Measurements from ENCODE around the gene ARMC9.
"Not testable (repeated sequence)": the region's sequence is repeated elsewhere in the genome, so short reads cannot be mapped to it uniquely, and the experiment has no call there.

ARMC9 gene

GRCh38 chr2:231288590-231288989 lies 90.2 kb downstream of the ARMC9 start:
- DNase-seq: no peak

- DNase-seq: no peak
Observed at GRCh38 chr2:231290321-231291015, 92.0 kb downstream of the ARMC9 start.

- no peak for DNase-seq
Observed at GRCh38 chr2:231292472-231293134, 94.2 kb downstream of the ARMC9 start.

DNA sequence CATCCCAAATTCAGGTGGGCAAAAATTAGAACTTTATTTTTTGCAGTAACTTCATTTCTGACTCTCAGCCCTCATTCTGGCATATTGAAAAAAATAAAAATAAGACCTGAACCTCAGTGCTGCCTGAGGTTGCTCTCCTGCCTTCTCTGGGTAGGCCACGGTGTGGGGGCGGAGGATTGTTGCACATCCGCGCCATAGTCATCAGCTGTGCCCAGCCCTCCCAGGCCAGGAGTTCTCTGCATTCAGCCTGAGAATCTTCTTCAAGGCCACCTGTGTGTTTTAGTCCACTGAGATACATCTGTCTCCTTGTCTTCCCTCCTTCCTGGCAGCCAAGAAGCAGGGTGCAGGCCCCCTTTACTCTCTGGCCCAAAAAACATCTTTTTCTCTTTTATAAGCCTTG lies 94.7 kb downstream of the ARMC9 start:
- DNase-seq: no peak

GRCh38 chr2:231294116-231294515 lies 95.7 kb downstream of the ARMC9 start:
- DNase-seq: no peak

GRCh38 chr2:231294571-231295362 lies 96.3 kb downstream of the ARMC9 start:
- DNase-seq: no peak

DNA sequence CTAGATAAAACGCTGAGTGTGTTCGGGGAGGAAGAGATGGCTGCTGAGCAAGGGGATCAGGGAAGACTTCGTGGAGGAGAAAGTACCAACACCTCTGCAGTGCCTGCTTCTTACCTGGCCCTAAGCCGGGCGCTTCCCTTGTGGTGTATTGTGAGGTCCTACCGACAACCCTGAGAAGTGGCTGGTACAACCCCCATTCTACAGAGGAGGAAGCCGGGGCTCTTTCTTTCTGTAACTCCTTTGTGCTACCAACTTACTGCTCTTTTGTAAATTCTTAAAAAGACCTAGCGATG lies 96.9 kb downstream of the ARMC9 start:
- DNase-seq: no peak

DNA sequence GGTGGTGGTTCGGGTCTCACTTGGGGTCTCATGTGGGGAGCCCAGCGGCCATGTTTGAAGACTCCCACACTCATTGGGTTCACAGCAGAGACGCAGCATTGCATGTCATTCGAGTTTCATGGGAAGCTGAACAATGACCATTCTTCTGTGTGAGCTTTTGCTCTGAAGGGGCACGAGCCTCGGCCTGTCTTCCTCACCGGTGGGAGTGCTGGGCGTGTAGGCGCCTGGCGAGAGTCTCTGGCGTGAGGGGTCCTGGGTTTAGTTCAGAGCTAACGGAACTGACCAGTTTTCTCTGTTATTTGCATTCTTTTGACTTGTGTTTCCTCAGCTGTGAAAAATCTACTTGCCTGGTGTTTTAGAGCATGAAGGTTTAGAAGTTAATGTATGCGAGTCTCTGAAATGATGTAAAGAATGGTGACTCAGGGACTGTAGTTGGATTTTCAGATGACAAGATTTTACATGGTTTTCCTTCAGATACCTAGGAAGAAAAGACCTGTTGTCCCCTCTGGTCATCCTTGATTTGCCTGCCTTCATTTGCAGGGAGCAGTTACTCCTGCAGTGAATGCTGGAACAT lies 98.1 kb downstream of the ARMC9 start:
- DNase-seq: no peak

DNA sequence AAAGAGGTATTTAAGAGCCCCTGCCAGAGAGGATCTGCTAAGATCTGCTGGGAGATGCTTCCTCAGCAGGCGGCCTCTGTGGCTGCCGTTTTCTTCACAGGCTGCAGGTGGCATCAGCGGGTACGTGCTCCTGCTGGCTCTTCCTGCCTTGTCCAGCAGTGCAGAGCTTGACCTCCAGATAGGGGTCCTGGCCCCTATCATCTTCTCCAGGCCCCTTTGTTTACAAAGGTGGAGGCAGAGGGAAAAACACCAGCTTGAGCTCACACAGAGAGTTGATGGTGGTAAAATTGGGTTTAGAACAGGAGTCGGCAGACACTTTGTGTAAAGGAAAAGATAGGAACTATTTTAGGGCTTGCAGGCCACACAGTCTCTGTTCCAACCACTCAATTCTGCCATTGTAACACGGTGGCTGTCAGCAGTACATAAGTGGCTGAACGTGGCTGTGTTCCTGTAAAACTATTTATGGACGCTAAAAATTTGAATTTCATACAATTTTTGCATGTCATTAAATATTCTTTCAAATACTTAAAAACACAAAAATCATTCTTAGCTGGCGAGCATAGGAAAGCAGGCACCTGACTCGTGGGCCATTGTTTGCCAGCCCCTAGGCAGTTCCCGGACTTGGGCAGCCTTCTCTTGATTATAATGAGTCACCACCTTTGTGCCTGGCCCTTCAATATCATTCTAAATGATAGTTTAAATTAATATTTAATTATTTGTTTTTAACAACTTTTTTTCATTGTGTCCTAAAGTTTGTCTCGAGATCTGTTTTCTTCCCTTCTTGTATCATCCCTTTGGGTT lies 98.9 kb downstream of the ARMC9 start:
- peak; percentile 54 for DNase-seq

- no peak for DNase-seq
Observed at GRCh38 chr2:231298091-231298490, 99.7 kb downstream of the ARMC9 start.

- no peak for DNase-seq
Observed at GRCh38 chr2:231299267-231299666, 100.8 kb downstream of the ARMC9 start.

- no peak for DNase-seq
Observed at GRCh38 chr2:231300020-231300721, 101.7 kb downstream of the ARMC9 start.

GRCh38 chr2:231300722-231301076 lies 102.3 kb downstream of the ARMC9 start:
- DNase-seq: no peak

DNA sequence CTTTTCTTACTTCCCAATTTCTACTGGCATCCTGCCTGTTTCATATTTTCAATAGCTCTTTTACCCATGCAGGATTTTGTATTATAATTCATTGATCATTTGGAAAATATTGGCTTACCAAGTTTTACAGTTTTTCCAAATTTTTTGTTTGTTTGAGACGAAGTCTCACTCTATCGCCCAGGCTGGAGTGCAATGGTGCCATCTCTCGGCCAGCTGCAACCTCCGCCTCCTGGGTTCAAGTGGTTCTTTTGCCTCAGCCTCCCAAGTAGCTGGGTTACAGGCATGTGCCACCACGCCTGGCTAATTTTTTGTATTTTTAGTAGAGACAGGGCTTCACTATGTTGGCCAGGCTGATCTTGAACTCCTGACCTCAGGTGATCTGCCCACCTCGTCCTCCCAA lies 105.8 kb downstream of the ARMC9 start:
- not testable (repeated sequence) for DNase-seq

- no peak for DNase-seq
Observed at GRCh38 chr2:231305221-231305620, 106.8 kb downstream of the ARMC9 start.

GRCh38 chr2:231306791-231307393 lies 108.5 kb downstream of the ARMC9 start:
- DNase-seq: no peak

DNA sequence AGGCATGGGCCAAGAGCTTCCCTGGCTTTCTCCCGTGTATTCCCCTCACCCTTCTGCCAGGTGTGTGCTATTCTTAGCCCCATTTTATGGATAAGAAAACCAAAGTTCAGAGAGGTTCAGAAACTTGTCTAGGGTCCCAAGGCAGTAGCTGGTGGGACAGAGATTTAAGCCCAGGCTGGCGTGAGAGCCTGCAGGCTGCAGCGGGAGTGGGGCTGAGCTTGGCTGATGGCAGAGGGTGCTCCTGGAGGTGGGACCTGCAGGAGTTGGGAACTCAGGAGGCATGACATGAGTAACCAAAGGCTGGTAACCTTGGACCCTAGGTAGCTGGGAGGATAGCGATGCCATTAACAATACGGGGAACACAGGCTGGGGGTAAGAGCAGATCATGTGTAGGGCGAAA lies 109.8 kb downstream of the ARMC9 start:
- DNase-seq: no peak

- DNase-seq: no peak
Observed at GRCh38 chr2:231308631-231309428, 110.4 kb downstream of the ARMC9 start.

DNA sequence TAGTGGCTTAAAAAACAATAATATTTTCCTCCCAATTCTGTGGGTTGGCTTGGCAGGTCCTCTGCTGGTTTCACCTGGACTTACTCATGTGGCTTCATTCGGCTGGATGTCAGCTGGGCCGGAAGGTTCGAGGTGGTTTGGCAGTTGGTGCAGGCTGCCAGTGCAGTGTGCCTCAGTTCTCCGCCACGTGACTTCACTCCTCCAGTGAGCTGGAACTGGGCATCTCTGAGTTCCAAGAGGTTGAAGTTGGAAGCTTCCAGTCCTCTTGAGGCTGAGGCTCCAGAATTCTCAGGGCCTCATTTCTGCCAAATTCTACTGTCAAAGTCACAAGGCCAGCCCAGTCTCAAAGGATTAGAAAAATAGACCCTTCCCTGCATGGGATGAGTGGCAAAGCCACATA lies 113.6 kb downstream of the ARMC9 start:
- DNase-seq: no peak

DNA sequence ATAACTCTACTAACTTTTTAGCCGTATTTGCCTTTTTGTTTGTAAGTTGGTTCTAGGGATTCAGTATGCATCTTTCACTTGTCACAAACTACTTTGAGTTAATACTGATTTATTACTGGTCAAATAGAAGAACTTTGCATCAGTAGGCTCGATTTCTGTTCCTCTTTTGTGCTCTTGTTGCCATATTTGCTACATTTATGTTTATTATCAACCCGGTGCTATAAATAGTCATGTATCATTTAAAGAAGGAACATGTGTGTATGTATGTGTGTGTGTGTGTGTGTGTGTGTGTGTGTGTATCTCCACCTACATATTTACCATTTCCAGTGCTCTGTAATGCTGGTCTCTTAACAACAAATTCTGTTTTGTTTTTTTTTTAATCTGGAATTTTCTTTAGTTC lies 117.5 kb downstream of the ARMC9 start:
- no peak for DNase-seq

DNA sequence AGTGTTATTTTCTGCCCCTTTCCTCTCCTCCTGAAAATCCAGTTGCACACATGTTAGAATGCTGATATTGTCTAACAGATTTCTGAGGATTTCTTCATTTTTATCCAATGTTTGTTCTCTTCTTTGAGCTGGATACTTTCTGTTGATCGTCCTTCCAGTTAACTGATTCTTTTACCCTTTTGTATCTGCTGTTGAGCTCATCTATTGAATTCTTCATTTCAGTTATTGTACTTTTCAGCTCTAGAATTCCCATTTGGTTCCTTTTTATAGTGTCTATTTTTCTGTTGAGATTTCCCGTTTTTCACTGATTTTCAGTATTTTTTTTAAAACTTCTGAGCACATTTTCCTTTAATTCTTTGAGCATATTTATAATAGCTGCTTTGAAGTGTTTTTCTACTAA lies 119.1 kb downstream of the ARMC9 start:
- DNase-seq: no peak
